HG02798 (cell line): Measurements from ENCODE around the gene BEGAIN.

Experiments used
- ATAC-seq: cut with Tn5 transposase; IDR thresholded peaks from one replicate; pipeline ENCODE4 v1.9.1; 2021; ENCODE audit warnings: mild to moderate bottlenecking; ENCODE audit not compliant: unreplicated experiment, poor library complexity

Gene BEGAIN

GRCh38 chr14:100602621-100603230 lies 15.5 kb upstream of the BEGAIN start:
- ATAC-seq: no peak

- ATAC-seq: no peak
Measured at GRCh38 chr14:100601914-100602313, 14.7 kb upstream of the BEGAIN start.

GRCh38 chr14:100601064-100601463 lies 13.8 kb upstream of the BEGAIN start:
- ATAC-seq: no peak

GRCh38 chr14:100599981-100600380 lies 12.8 kb upstream of the BEGAIN start:
- ATAC-seq: no peak

GRCh38 chr14:100594625-100594951 lies 7.4 kb upstream of the BEGAIN start:
- no peak for ATAC-seq

GRCh38 chr14:100593751-100594624 lies 6.8 kb upstream of the BEGAIN start:
- no peak for ATAC-seq

GRCh38 chr14:100592972-100593371 lies 5.8 kb upstream of the BEGAIN start:
- ATAC-seq: no peak

- no peak for ATAC-seq
Measured at GRCh38 chr14:100592461-100592891, 5.3 kb upstream of the BEGAIN start.

GRCh38 chr14:100591453-100592371 lies 4.5 kb upstream of the BEGAIN start:
- no peak for ATAC-seq

GRCh38 chr14:100590726-100591452 lies 3.7 kb upstream of the BEGAIN start:
- no peak for ATAC-seq

- no peak for ATAC-seq
Measured at GRCh38 chr14:100589760-100590469, 2.7 kb upstream of the BEGAIN start.

GRCh38 chr14:100589071-100589759 lies 2.0 kb upstream of the BEGAIN start:
- no peak for ATAC-seq

- no peak for ATAC-seq
Measured at GRCh38 chr14:100588671-100589070, 1.5 kb upstream of the BEGAIN start.

GRCh38 chr14:100587763-100588411 lies 670 bp upstream of the BEGAIN start:
- ATAC-seq: no peak

GRCh38 chr14:100586403-100587085 lies 673 bp downstream of the BEGAIN start:
- ATAC-seq: no peak

- no peak for ATAC-seq
Measured at GRCh38 chr14:100586153-100586402, 1.1 kb downstream of the BEGAIN start.

- no peak for ATAC-seq
Measured at GRCh38 chr14:100585448-100586152, 1.6 kb downstream of the BEGAIN start.
